Upper lobe of left lung (tissue), 4 donors: ENCODE measurements around the gene IL4.

Experiments used
- EP300 ChIP-seq, 4 donors: sonication (generic); formaldehyde crosslinking; IDR thresholded peaks; one replicate each; pipeline ENCODE4 v1.5.1; 2017; ENCODE audit warnings: antibody characterized with exemption in 4 of 4, control low read depth in 2 of 4
- POLR2A ChIP-seq, 4 donors: fragments of 450-650 bp; IDR thresholded peaks; one replicate each; pipeline ENCODE4 v1.5.1; 2016 to 2017; ENCODE audit warnings: antibody characterized with exemption in 4 of 4, mild to moderate bottlenecking in 2 of 4
- POLR2AphosphoS5 ChIP-seq, 2 donors: sonication (generic); formaldehyde crosslinking; IDR thresholded peaks; one replicate each; pipeline ENCODE4 v1.5.1; 2017; ENCODE audit warnings: antibody characterized with exemption in 2 of 2
- TF ChIP-seq, protein P1 (sequence below), 6 experiments: fragments of 450-650 bp in 4 of 6; fragments of 200-600 bp in 2 of 6; sonication (generic) in 2 of 6; IDR thresholded peaks; one replicate each; pipeline ENCODE4 v1.5.1; 2016 to 2019; ENCODE audit warnings: antibody characterized with exemption in 6 of 6

- TF ChIP-seq, protein P1, sequence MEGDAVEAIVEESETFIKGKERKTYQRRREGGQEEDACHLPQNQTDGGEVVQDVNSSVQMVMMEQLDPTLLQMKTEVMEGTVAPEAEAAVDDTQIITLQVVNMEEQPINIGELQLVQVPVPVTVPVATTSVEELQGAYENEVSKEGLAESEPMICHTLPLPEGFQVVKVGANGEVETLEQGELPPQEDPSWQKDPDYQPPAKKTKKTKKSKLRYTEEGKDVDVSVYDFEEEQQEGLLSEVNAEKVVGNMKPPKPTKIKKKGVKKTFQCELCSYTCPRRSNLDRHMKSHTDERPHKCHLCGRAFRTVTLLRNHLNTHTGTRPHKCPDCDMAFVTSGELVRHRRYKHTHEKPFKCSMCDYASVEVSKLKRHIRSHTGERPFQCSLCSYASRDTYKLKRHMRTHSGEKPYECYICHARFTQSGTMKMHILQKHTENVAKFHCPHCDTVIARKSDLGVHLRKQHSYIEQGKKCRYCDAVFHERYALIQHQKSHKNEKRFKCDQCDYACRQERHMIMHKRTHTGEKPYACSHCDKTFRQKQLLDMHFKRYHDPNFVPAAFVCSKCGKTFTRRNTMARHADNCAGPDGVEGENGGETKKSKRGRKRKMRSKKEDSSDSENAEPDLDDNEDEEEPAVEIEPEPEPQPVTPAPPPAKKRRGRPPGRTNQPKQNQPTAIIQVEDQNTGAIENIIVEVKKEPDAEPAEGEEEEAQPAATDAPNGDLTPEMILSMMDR (IDR thresholded peaks at IDR 0.05), result no peak
- TF ChIP-seq POLR2A (IDR thresholded peaks at IDR 0.05), result no peak
- no peak for TF ChIP-seq EP300 (IDR thresholded peaks at IDR 0.05)
- no peak for TF ChIP-seq POLR2AphosphoS5 (IDR thresholded peaks at IDR 0.05)
These were observed 9.8 kb upstream of the IL4 start for GRCh38 chr5:132663771-132664695.
